HEK293T (cell line): ENCODE results near the gene CSNK1D.

Experiments
- ARNT ChIP-seq: fragments of 450-650 bp; IDR thresholded peaks from 2 replicates; pipeline ENCODE4 v1.6.1; 2017; ENCODE audit warnings: mild to moderate bottlenecking
- BHLHE40 ChIP-seq: fragments of 450-650 bp; IDR thresholded peaks from 2 replicates; pipeline ENCODE4 v1.6.1; 2016; ENCODE audit warnings: mild to moderate bottlenecking, moderate library complexity, borderline replicate concordance
- FOXA1 ChIP-seq: fragments of 450-650 bp; IDR thresholded peaks from 2 replicates; pipeline ENCODE4 v1.6.1; 2016; ENCODE audit warnings: mild to moderate bottlenecking
- FOXM1 ChIP-seq: fragments of 450-650 bp; IDR thresholded peaks from 2 replicates; pipeline ENCODE4 v1.6.1; 2017; ENCODE audit warnings: mild to moderate bottlenecking, borderline replicate concordance
- LEF1 ChIP-seq: fragments of 450-650 bp; IDR thresholded peaks from 2 replicates; pipeline ENCODE4 v1.6.1; 2017; ENCODE audit warnings: mild to moderate bottlenecking, borderline replicate concordance
- NFRKB ChIP-seq: fragments of 450-650 bp; IDR thresholded peaks from 2 replicates; pipeline ENCODE4 v1.6.1; 2016; ENCODE audit warnings: mild to moderate bottlenecking, moderate library complexity
- SP1 ChIP-seq: fragments of 450-650 bp; IDR thresholded peaks from 2 replicates; pipeline ENCODE4 v1.6.1; 2017
- SUZ12 ChIP-seq: fragments of 450-650 bp; IDR thresholded peaks from 2 replicates; pipeline ENCODE4 v1.6.1; 2016; ENCODE audit warnings: mild to moderate bottlenecking
- TARDBP ChIP-seq: fragments of 450-650 bp; IDR thresholded peaks from 2 replicates; pipeline ENCODE4 v1.6.1; 2016
- ZNF384 ChIP-seq: fragments of 450-650 bp; IDR thresholded peaks from 2 replicates; pipeline ENCODE4 v1.6.1; 2016
- TF ChIP-seq, protein P1 (sequence below): fragments of 450-650 bp; IDR thresholded peaks from 2 replicates; pipeline ENCODE4 v1.6.1; 2016

DNA sequence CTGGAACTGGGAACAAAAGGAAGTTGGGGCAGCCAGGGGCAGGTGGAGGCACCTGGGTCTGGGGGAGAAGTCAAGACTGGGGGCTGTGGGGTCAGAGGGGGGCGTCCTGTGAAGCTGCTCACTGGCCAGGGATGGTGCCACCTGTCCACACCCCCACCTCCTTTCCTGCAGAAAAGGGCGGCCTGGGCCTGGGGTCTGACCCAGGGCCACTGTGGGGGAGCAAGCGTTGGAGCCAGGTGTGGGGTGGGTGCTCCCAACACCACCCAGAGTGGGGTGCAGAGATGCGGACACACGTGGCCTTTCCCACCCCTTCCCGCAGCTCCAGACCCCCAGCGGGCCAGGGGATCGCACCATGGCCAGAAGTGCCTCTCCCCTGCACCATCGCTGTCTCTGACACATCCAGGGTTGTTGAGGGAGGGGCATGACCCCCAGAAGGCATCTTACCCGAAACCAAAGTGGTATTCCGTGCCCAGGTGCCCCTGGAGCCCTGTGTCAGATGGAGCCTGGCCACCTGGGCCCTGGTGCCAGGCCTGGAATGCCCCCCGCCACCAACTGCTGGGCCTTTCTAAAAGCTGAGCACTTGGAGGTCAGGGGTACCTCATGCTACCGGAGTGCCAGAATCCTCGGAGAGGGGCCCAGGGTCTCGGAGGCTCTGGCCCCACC, 47.2 kb downstream of the CSNK1D start:
- TF ChIP-seq FOXA1 (no peak), FOXM1 (no peak), SP1 (no peak), TARDBP (no peak), NFRKB (no peak), BHLHE40 (no peak), SUZ12 (no peak), LEF1 (no peak), ZNF384 (no peak), ARNT (no peak)
- TF ChIP-seq, protein P1, sequence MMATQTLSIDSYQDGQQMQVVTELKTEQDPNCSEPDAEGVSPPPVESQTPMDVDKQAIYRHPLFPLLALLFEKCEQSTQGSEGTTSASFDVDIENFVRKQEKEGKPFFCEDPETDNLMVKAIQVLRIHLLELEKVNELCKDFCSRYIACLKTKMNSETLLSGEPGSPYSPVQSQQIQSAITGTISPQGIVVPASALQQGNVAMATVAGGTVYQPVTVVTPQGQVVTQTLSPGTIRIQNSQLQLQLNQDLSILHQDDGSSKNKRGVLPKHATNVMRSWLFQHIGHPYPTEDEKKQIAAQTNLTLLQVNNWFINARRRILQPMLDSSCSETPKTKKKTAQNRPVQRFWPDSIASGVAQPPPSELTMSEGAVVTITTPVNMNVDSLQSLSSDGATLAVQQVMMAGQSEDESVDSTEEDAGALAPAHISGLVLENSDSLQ, result no peak
